NAMALWA (cell line): ENCODE results near the gene TRIM59.
"Not testable (repeated sequence)": the region's sequence is repeated elsewhere in the genome, so short reads cannot be mapped to it uniquely, and the experiment has no call there.

Experiments
- DNase-seq: peaks from one replicate; pipeline ENCODE4 v3.0.0-alpha.2; 2015; ENCODE audit warnings: low spot score

Gene TRIM59

DNA sequence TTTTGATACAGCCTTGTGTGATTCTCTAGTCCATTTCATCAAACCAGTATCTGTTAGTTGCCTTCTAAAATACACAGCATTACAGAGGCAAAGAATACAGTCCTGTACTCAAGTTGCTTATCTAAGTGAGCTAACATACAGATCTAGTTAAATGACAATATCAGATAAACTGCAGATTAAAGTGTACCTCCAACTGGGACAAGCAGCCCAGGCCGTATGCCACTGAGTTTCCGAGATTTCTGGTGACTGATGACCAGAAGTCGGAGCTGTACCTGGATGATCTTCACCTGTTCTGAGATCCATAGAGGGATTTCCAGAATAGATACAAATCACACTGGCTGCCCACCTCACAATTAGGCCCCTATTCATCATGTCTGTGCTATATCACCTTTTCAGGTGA lies 6.3 kb upstream of the TRIM59 start:
- DNase-seq, result no peak

DNA sequence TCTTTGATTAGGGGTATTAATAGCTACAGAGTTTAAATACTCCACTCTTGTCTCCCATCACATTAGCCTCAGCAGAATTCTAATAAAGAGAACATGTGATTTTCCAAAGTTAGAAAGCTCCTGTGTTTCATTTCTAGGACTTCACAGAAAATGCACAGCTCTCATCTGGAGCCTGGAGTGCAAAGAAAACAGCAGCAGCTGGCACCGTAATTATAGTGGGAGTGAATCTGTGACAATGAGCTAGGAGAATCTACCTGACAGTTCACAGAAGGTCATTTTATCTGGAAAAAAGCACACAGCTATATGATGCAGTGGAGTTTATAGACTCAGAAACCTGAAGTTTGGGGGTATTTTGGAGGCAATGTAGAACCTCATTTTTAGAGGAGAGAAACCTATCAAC lies 5.4 kb upstream of the TRIM59 start:
- no peak for DNase-seq

DNA sequence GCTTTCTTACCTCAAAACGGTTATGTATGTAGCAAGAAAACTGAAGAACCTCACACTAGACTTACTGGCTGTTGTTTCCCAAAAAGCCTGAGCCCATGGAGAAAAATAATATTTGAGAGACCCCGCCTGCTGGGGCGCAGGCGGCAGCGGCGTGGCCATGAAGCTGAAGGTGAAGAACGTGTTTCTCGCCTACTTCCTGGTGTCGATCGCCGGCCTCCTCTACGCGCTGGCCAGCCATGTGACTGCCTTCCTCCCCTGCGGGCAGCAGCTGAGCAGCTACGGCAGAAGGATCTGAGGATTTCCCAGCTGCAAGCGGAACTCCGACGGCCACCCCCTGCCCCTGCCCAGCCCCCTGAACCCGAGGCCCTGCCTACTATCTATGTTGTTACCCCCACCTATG lies 2.7 kb upstream of the TRIM59 start:
- not testable (repeated sequence) for DNase-seq

- no peak for DNase-seq
Observed at GRCh38 chr3:160451602-160452001, 2.0 kb upstream of the TRIM59 start.

DNA sequence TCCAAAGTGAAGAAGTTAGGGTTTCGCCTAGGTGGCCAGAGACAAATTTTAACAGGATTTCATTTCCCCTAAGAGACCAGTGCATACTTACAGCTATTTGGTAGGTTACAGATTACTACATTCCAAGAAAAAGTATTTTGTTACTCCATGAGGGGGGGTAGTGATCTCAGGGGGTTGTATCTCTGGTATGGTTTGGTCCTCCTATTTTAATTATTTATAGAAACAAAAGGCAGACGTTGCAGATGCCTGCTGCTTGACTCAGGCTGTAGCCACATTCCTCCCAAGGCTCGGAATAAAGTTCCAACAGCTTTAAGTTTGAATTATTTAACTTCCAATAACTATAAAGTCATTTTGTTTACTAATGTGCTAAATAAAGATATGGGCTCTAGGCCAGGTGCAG lies 1.3 kb upstream of the TRIM59 start:
- no peak for DNase-seq

- DNase-seq, result peak; percentile 86
Observed at GRCh38 chr3:160448845-160449635, 546 bp downstream of the TRIM59 start.

DNA sequence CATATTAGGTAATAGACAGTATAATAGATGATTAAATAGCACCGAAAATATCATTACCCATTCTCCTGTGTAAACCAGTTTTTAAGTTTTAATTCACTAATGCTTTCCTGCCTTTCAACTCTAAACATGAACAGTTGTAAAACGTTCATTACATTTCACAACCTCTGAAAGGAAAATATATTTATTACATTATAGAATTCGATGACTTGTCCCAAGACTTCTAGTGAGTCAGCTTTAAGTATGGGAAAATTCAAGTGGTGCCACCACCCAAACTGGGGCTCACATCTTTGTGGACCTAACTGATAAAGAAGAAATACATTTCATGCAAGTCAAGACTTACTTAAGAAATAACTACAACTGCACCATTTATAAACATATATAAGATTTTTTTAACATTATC lies 2.0 kb downstream of the TRIM59 start:
- no peak for DNase-seq

DNA sequence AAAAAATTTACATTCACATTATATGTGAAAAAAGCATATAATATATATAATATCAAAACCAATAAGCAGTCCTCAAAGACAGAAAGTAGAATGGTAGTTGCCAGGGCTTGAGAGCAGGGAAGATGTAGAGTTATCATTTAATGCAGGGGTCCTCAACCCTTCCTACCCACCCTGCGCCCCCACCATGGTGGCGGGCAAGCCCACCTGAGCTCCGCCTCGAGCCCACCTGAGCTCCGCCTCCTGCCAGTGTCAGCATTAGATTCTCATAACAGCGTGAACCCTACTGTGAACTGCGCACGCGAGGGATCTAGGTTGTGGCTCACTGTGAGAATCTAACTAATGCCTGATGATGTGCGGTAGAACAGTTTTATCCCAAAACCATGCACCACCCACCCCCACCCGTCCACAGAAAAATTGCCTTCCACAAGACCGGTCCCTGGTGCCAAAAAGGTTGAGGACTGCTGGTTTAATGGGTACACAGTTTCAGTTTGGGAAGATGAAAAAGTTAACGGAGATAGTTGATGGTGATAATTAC lies 3.0 kb downstream of the TRIM59 start:
- no peak for DNase-seq

GRCh38 chr3:160445854-160446253 lies 3.7 kb downstream of the TRIM59 start:
- no peak for DNase-seq

- peak; percentile 42 for DNase-seq
Observed at GRCh38 chr3:160444411-160444810, 5.2 kb downstream of the TRIM59 start.

GRCh38 chr3:160440687-160441086 lies 8.9 kb downstream of the TRIM59 start:
- DNase-seq, result no peak

DNA sequence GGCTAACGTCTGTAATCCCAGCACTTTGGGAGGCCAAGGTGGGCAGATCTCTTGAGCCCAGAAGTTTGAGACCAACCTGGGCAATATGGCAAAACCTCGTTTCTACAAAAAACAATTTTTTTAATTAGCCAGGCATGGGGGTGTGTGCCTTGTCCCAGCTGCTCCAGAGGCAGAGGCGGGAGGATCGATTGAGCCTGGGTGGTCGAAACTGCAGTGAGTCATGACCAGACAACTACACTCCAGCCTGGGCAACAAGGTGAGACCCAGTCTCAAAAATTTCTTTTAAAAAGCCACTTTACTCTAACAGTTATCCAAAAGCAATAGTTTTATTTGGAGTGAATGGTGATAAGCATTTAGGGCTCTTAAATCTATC lies 12.5 kb downstream of the TRIM59 start:
- DNase-seq, result no peak

DNA sequence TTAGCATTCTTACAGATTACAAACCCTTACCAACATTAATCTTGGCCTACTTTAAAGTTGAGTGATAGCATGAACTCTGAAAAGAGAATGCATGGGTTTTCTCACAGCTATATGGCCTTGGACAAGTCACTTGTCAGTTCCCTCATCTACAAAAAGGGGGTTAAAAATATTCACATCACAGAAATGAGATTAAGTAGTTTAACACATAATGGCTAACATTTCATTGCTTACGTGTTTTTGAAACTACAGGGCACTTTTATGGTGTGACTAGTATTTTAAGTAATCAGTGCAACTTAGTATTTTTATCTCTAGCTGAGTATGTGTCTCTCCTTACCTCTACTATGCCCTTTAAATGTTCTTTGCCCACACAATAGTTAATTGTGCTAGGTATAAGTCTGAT lies 13.8 kb downstream of the TRIM59 start:
- DNase-seq, result no peak

- DNase-seq, result no peak
Observed at GRCh38 chr3:160435095-160435494, 14.5 kb downstream of the TRIM59 start.

- DNase-seq, result no peak
Observed at GRCh38 chr3:160434071-160434470, 15.5 kb downstream of the TRIM59 start.

- no peak for DNase-seq
Observed at GRCh38 chr3:160427832-160428424, 21.7 kb downstream of the TRIM59 start.

DNA sequence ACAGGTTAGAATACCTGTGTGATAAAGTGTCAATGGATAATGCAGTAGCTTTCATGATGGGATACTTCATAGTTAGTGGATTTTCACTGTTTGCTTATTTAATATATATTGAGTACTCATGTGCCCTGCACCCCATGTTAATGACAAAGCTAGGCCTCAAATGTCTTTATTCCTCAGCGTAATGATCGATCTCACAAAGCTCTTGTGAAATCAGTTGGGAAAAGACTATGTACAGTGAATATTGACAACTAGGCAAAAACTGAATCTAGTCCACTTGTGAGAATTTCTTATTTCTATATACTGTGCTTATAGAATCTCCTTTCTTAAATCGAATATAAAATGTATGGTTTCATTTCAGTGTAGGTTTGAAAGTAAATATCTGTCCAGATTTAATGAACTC lies 32.3 kb downstream of the TRIM59 start:
- no peak for DNase-seq

DNA sequence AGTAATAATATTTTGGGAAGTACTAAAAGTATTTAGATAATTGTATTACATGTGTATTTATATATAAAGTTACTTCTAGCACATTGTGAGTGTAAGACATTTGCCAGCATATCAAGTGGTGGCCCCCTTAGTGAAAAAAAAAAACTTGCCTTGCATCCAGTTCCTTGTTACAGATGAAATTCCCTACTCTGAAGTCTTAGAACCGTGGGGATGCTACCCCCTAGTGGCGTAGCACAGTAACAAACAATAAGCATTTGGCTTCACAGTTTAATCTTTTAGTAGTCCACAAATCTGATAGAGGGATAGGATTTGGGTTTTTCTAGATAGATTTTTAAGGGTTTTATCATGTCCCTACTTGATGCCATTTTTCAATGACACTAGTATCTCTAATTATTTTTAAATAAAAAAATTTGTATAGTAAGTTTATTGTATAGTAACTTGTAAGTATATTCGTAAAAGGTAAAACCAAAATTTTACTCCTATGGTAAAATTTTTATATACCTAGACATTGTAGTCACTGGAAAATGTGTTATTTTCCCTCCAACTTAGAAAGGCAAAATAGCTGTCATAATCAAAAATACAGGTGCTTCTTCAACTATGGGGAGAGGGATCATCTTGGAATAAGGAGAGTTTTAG lies 35.9 kb downstream of the TRIM59 start:
- peak; percentile 90 for DNase-seq

GRCh38 chr3:160412477-160412876 lies 37.1 kb downstream of the TRIM59 start:
- DNase-seq, result no peak

DNA sequence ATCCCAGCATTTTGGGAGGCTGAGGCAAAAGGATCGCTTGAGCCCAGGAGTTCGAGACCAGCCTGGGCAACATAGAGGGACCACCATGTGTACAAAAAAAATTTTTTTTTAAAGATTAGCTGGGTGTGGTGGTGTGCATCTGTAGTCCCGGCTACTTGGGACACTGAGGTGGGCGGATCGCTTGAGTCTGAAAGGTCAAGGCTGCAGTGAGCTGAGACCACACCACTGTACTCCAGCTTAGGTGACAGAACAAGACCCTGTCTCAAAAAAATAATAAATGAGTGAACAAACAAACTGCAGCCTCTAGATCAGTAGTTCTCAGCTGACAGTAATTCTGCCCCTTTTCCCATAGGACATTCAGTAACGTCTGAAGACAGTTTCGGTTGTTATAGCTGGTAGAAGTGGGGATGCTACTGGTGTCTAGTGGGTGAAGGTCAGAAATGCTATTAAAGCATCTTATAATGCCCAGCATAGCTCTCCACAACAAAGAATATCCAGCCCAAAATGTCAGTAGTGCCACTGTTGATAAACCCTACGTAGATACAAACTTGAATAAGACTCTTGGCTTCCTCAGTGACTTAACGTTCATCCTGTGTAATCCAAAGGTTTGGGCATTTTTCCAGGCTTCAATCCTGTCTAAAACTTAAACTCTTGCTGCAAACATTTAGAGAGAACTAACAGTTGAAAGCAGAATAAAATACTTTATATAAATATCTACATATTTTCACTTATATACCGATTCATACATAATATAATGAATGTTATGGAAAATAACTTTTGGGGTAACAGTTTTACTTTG lies 39.6 kb downstream of the TRIM59 start:
- no peak for DNase-seq

GRCh38 chr3:160403796-160404470 lies 45.7 kb downstream of the TRIM59 start:
- peak; percentile 8 for DNase-seq

- peak; percentile 9 for DNase-seq
Observed at GRCh38 chr3:160403028-160403545, 46.5 kb downstream of the TRIM59 start.
